ENCODE results near the gene TNKS2.
A peak's percentile ranks its signal among the peaks of the same experiment; 100 is the strongest.
"Not testable (repeated sequence)": the region's sequence is repeated elsewhere in the genome, so short reads cannot be mapped to it uniquely, and the experiment has no call there.

Gene TNKS2

DNA sequence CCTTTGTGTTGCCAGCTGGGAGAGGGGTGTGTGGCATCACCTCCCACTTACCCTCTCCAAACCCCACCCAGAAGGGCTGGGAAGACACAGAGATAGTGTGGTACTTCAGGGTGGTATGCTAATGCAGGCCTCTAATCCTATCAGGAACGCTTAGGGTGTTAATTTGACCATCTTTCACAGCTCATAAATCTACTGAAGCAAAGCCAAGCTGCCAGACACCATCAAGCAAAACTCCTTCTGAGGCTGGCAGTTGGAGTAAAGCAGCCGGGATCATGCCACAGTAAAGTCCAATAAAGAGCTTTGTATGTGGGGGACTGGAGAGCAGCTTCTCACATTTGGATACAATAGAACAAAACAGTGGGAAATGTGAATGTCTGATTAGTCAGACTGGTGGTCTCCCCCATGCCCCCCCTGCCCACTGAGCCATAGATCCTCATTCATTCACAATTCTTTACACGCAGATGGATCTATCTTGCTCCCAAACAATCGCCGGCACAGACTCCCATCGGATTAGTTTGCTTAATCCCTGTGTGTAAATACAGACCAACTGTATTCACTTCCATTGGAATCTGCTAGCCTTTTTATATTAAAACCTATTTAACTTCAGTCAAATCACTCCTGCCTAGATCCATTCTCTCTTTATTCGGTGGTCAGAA lies 81.4 kb downstream of the TNKS2 start:
- no peak for DNase-seq

DNA sequence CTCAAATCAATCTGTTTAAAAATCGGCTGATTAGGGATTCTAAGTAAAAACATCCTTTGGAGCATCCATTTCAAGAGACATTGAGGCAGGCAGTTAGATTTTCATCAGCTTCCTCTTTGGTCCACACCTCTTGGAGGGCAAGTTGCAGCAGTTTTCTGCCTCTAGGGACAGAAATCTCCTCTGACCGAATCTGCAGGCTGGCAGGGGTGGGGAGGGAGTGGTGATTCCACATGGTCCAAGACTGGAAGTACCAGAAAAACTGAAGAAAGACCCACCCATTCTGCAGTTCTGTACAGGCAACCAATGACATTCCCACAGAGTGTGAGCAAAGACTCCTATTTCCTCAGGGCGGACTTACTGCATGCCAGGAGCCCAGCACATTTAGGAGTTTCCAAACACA lies 82.1 kb downstream of the TNKS2 start:
- DNase-seq, result no peak

DNA sequence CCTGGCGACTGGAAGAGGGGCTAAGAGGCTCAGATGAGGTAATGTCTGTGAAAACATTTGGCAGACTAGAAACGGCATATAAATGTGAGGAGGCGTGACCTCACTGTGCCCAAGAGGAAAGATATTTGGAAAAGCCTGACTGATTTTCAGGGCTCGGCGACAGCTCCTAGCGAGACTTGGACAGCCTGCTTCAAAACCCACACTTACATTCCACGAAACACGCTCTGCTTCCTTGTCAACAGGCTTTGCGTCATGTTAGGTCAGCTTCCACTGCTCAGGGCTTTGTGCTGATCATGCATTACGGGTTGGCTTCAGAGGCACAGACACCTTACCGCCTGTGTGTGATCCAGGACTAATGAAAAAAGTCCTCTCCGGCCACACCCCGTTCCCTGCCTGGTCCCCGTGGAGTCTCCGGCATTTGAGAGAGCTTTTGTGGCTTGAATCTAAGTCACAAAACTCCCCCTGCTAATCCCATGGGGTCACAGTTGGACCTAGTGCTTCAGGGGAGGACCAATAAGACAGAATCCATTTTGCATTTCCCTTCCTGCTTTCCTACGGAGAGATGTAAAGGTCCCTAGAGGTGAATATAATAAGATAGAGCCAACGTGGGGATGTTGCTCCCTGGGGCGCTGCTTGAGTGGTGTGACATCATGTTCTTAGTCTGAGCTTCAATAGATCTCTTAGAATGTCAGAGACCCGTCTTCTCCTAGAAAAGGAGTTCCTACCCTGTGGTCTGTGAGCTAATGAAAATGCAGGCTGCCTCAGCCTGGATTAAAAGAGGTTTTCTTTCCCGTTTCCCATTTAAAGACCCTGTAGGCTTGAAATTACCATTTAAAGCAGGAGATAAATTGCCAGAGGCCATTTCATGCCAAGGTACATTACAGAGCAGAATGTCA lies 85.6 kb downstream of the TNKS2 start:
- DNase-seq, result no peak

DNA sequence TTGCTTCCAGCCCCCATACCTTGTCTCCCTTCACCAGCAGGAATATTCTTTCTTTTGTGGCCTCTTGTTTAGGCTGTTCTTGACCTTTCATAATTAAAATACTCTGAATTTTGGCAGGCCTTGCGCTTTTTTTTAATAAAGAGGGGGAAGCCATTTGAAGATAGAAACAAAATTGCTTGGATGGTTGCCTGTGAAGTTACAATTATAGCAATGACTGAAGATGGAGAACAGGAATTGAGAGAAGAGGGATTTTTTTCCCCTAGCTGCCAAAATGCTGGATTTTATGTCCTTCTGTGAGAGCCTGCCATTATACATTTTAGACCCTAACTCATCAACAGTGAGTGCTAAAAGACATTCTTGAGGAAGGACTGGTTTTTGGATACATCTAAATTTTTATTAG lies 86.3 kb downstream of the TNKS2 start:
- no peak for DNase-seq

DNA sequence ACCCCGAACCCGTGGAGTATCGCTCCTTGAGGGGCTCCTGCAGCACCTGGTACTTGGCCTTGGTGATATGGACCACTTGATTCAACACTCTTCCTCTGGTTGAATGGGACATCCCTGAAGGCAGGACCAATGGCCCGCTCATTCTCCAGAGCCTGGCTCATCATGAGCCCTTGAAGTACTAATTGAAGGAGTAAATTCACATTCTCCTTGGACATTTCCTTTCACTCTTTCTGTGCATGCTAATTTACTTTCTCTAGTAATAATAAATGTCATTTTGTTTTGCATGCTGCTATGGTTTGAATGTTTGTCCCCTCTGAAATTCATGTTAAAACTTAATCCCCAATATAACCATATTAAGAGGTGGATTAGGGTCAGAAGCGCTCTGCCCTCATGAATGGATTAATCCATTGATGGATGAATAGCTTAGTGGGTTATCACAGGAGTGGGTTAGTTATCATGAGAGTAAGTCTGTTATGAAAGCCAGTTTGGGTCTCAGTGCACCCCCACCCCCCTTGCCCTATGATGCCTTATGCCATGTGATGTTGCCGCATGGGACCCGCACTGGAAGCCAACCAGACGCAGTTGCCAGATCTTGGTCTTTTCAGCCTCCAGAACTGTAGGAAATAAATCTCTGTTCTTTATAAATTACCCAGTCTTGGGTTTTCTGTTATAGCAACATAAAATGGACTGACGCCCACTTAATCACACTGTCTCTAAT lies 87.3 kb downstream of the TNKS2 start:
- no peak for DNase-seq

DNA sequence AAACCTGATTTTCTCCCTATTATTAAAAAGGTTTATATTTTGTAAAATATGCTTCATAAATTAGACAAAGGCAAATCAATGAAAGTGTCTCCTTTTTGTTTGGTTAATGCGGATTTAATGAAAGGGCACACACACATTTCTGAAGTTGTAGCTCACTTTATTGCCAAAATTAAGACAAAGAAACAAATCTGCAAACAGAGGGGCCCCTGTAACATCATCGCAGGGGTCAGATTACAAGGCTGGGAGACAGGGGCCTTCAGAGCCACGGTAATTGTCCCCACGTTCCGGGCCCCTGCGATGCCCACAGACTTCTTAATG lies 88.7 kb downstream of the TNKS2 start:
- no peak for DNase-seq

DNA sequence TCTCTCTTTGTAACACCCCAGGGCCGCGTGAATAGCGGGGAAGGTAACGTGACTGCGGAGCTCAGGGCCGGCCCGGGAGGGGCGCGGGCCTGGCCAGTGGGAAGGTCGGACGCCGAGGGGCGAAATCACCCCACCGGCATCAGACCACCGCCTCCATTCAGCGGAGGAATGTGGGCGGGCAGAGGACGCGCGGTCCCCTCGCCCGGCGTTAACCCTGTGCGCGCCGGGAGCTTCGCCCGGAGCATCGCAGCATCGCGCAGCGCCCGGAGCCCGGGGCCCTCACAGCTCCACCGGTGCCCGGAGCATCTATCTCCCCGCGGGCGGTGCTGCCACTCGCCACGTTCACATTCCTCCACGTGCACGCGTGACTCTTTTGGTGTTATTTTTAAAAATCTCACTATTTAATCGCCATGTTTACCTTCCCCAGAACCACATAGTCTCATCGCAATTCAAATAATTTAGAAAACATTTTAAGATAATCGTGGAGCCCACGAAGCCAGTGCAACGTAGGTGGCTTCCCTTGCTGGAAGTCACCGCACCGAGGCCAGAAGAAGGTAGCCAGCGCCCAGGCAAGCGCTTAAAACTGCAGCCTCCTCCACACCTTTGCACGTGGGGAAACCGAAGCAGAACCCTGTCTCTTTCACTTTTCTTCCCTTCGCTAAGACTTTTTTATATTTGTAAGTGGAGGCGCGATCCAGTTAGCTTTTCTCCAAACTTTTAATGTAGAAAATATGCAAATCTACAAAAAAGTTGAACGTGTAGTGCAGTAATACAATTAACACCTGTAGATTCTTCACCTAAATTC lies 89.2 kb downstream of the TNKS2 start:
- peak; percentile 7 for DNase-seq

DNA sequence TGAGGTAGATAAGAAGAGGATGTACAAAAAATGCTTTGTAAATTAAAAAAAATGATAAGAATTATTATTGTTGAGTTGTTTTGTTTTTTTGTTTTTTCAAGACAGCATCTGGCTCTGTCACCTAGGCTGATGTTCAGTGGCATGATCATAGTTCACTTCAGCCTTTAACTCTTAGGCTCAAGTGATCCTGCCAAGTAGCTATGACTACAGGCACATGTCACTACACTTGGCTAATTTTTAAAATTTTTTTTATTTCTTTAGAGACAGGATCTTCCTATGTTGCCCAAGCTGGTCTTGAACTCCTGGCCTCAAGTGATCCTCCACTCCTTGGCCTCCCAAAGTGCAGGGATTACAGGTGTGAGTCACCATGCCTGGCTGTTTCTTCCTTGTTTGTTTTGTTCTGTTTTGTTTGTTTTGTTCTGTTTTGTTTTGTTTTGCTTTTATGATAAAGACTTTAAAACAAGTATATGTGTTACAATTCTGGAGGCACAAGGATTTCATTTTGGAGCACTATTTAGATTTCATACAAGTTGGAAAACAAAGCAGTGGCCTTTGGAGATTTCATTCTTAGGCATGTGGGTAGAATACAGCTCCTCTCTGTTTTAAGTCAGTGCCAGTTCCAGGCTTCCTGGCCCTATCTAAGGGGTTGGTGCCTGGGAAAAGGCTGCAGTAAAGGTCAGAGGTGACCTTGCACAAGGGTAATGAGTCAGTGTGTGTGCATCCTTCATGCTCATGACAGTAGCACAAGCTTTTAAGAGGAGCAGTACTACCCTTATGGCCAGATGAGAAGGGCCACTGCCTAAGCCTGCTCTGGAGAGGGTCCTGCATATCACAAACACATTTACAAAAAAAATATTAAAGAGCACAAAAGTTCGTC lies 93.1 kb downstream of the TNKS2 start:
- no peak for DNase-seq

DNA sequence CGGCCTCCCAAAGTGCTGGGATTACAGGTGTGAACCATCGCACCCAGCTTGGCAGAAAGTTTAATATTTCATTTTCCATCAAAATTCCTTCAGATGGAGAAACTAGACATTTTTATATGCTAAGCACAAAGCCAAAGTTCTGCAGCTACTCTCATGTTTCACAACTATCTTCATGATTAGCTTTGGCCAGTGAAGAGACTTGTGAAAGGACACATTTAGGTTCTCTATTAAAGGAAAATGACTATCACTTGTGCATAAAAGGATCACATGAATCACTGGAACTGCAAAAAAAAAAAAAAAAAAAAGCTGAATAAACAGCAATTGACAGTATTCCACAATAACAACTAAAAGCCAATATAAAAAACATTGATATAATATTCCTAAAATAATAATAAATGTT lies 94.8 kb downstream of the TNKS2 start:
- DNase-seq, result no peak

DNA sequence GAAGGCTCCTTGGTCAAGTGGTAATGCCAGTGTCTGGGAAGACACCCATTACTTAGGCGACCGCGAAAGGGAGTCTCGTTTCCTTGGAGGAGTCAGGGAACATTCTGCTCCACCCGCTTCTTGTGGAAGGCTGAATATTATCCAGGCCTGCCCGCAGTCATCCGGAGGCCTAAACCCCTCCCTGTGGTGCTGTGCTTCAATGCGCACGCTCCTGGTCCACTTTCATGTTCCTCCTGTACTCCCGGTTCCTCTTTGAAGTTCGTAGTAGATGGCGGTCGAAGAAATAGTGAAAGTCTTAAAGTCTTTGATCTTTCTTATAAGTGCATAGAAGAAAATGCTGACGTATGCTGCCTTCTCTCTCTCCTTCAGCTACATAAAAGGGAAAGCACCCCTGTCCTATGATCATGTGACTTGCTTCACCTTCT lies 96.0 kb downstream of the TNKS2 start:
- DNase-seq, result not testable (repeated sequence)

DNA sequence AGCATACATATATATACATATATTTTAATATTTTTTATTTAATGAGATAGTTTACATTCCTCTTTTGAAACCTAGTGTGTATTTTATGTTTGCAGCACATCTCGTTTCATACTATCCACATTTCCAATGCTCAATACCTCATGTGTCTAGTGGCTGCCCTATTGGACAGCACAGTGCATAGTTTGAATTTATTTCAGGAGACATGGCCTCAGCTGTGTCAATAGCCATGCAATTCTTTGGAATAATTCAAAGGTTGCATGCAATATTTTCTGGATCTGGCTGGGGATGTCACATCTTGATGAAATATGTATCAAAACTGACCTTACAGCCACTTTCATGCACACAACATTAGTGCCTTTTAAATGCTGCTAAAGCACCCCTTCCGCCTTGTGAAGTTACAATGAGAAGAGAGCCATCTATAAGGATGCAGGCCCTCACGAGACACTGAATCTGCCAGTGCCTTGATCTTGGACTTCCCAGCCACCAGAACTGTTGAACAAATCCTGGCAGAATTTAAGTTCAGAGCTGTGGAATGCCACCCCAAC lies 98.1 kb downstream of the TNKS2 start:
- DNase-seq, result no peak

DNA sequence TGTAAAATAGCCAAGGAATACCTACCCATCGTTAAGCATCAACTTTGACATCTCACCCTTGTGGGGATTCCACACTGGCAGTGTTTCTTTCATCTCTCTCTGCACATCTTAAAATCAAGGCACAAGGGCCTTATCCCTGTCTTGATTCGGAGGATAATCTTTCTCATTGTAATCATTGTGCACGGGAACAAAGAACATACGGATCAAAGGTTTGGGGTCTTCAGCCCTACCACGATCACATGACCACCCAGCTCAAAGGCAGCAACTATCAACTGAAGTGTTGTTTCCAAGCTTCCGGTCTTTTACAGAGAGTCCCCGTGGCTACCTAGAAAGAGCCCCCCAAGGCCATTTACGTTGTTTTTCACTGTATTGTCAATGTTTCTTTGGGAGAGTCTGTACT lies 99.2 kb downstream of the TNKS2 start:
- no peak for DNase-seq

DNA sequence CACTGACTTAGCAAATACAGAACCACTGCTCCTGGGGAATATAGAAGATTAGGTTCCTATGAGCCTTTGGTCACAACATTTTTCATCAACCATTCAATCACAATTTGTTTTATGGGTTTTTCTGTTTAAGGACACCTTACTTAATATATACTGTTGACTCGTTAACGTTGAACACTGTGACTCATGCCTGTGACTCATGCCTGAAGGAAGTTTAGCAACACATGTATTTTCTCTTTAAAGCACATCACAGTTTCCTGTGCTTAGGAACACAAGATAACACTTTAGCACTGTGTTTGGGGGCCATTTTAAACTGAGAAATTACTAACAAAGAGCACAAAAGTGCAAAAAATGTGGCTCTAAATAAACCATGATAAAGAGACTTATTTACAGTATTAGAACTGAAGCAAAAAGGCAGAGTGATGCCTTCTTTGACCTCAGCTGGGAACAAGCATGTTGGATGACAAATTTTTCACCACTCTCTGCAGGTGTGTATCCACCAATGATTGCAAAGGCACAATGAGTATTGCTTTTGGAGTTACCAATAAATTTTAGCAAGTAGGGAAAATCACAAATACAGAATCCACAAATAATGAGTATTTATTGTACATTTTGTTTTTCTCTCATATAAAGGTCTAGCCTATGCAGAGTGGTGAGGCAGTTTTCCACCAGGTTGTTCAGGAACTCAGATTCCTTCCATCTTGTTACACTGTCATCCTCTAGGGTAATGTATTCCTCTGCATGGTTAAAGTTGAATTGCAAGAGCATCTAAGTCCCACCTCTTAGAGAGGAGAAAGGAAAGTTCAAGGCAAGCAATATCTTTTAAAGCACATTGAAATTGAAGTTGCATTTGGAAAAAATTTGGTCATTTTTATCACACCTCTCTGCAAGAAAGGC lies 103.8 kb downstream of the TNKS2 start:
- DNase-seq, result peak; percentile 30

DNA sequence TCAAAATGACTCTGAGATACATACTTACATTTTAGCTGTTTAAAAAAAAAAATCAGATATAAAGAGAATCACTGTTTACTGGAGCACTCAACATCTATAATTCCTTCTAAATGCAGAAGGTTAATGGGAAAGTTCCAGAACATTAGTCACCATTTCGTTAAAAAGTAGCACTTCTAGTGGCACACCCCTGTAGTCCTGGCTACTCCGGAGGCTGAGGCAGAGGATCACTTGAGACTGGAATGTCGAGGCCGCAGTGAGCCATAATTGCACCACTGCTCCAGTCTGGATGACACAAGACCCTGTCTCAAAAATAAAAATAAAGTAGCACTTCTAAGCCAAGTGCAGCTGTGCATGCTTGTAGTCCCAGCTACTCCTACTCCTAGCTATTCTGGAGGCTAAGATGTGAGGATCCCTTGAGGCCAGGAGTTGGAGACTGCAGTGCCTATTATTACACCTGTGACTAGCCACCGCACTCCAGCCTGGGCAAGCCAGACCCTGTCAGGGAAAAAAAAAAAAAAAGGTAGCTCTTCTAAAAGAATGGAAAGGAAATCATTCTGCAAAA lies 108.9 kb downstream of the TNKS2 start:
- no peak for DNase-seq

DNA sequence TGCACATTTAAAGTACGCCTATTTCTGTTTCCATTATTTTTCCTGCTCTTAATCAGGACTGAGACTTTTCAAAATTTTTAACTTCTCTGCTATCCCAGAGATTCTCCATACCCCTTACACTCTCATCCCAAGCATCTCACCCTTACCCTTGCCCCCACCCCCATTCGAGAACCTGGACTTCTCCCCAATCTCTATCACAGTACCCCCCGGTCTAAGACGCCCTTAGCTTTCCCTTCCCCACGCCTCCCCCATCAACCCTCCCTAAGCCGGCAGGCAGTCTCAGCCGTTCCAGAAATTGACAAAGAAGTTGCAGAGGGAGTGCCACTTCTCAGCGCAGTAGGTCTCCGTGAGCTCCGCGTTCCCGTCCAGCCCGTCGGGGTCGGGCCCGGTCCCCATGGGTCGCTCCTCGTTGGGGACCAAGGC lies 109.7 kb downstream of the TNKS2 start:
- DNase-seq, result no peak

DNA sequence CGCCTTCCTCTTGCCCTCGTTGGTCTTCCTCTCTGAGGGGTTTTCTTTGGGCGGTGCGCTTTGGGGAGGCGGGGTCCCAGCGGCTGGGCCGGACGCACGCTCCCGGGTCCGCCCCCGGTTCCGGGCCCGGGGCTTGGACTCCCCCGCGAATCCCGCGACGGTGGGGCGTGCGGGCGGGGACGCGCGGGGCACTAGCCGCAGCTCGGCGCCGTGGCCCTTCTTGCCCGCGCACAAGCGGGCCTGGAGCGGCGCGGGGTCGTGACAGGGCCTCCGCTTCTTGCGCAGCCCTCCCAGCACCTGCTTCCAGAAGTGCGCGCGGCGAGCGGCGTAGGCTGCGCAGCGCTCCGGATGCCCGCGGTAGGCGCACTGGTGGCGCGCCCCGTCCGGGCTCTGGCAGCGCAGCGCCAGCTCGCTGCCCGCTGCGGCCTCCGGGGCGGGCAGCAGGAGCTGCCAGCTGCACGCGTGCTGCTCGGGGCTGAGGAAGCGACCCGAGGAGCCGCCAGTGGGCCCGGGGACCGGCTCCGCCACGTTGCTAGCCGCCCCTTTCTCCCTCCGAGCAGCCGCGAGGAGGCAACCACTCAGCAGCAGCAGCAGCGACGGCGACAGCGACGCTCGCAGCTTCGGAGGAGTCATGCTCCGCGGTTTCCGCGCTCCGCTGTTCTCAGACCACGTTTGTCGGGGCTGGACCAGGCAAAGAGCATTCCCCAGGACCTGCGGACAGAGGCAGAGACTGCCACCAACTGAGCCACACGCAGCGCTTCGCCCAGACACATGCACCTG lies 110.3 kb downstream of the TNKS2 start:
- peak; percentile 49 for DNase-seq

DNA sequence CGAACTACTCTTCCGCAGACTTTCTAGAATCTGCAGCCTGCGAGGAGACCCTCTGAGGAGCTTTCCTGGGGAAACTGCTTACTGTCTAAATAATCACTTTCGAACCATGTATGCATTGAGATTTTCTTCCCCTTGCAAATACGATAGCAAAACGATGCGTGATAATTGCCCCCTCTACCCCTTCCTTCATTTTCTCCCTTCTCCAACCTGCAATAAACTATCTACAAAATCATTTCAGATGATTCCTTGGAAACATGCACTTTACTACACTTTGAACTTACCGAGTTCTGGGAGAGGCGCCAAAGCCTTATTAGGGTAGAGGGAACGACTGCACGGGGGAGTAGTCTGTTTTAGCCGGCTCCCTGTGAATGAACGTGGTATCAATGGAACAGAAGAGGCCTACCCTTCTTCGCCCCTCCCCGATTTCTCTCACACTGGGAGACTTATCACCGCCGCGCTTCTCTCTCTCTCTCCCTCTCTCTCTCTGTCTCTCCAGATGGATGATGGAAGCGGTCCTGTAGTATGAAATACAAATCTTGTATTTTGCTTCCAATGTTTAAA lies 111.0 kb downstream of the TNKS2 start, which contains the start of gene FGFBP3:
Gene FGFBP3, minus strand, starts transcription at position 370 of the 561 bp plus-strand sequence. CDS start 517 bp downstream, outside the sequence.
- DNase-seq, result no peak

DNA sequence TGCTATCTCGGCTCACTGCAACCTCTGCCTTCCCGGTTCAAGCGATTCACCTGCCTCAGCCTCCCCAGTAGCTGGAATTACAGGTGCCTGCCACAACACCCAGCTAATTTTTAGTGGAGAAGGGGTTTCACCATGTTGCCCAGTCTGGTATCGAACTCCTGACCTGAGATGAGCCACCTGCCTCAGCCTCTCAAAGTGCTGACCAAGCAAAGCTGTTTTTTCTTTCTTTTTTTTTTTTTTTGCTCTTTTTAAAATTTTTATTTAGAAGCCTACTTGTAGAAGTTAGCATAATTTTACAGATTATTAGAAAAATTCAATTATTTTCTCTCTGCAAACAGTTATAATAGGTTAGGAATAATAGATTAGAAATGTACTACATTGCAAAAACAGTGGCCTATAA lies 112.2 kb downstream of the TNKS2 start:
- no peak for DNase-seq
